A172 (cell line): Measurements from ENCODE around the gene DCC. TPM values are rescaled to one million over a fixed set of nuclear protein-coding genes. Genes with fewer than 3 reads are reported as not detected.
A peak's percentile ranks its signal among the peaks of the same experiment; 100 is the strongest.

Experiments
- DNase-seq: peaks from one replicate; pipeline ENCODE4 v3.0.0-alpha.2; 2015; ENCODE audit warnings: low spot score
- total RNA-seq: library from RNA; depleted of rRNA; stranded (reverse); fragments of >200 nt; shearing (Covaris generic); gene quantifications from 2 replicates; pipeline ENCODE4 v1.2.3, GENCODE V29; 2014

DCC gene
- total RNA-seq, 1 experiment from 2014 or later, result 0.03 TPM

DNA sequence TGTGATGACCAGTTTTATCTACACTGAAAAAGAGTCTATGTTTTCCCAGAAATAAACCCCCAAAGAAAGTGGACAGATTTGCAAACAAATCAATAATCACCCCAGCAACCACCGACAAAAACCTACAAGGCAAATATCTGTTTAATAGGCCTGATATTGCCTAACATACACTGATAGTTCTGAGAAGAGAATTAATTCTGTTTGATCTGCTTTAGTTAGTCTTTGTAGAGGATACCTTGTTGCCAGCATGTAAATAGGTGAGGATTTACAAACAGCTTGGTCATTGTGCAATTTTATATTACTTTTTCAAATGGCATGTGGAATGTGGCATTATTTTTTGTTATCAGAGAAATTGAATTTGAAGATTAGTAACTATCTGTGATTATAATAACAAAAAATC lies 86.5 kb downstream of the DCC start:
- no peak for DNase-seq

DNA sequence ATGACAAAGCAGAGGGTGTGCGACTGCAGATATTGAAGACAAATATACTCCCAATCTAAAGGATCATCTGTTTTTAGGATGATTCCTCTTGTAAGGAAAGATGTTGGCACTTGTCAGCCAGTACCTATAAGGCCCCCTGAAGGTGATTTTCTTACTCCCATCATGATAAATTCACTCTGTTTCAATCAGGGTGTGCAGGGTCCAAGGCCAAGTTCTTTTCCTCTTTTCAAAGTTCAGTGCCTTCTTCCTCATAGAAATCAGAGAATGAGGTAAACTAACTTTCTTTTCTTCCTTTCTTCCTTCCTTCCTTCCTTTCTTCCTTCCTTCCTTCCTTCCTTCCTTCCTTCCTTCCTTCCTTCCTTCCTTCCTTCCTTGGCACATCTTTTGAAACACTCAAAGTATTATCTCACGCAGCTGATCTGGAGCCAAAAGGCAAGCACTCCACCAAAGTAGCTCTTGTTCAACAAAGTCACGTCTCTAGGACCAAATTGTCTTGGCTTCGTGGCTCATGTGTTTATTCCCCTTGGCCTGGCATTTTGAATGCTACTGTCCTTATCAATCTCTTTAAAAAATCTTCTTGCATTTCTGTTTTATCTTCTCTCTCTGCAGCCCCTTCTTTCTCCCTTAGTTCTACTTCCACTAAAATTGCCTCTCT lies 87.7 kb downstream of the DCC start:
- DNase-seq, result no peak

DNA sequence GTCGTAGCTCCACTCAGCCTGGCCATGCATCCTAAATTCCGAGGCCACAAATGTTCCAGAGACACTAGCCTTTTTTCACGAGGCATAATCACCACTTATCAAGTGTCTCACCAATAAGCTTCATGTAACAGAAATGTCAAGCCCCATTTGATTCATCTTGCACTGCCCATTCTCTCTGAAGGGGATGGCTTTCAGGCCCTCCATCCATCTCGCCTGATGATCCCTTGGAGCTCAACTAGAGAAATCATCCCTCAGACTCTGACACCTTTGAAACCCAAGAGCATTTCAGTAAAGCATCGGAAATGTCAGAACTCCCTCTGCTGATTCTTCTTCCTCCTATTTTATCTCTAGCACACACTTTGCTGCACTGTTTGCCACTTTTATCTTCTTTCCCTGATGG lies 91.7 kb downstream of the DCC start:
- no peak for DNase-seq

DNA sequence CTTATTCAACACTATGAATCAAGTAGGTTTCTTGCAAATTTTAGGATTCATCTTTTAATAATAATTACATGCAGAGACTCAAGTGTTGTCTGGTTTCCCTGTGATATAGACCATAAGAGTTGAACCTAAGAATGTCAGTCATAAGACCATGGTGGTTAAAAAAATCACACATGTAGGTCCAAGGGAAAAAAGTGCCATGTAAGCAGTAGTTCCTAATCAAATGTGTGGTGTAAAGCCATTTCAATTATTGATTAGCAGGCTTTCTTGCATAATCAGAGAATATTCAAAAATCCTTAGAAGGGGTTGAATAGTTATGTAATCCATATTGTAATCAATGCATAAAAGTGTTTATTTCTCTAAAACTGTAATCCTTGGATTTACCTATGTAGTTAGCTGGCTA lies 93.8 kb downstream of the DCC start:
- no peak for DNase-seq

DNA sequence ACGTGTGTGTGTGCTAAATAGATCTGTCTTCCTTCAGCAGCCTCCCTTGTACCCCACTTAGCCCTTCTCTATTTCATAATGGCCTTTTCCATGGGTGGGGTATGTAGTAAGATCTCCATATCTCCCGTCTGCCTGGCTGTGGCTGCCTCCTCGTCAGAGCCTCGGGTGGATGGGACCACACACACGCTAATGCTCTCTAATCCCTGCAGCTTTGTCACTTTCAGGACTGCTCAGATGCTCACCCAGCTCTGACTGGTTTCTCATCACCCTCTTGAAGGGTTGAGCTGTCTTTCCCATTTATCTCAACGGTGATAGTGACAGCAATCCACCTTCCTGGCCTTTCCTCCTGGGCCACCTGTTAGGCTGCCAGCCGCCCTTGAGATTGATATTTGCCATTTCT lies 95.3 kb downstream of the DCC start:
- DNase-seq, result no peak

DNA sequence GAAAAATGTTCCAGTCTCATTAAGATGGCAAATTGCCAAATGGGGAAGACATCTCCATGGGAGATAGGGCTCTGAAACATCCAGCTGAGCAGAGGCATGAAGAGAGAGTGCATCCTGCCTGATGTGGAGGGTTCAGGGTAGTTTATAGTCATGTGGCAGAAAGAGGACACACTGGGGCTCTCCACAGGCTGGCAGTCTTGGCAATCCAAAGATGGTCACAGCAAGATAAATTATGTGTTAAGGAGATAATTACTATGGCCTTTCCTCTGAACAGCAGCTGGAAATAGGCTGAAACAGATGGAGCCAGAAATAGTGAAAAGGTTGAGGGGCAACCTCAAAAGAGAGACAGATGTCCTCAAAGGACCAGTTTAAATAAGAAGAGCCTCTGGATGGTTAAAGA lies 97.2 kb downstream of the DCC start:
- DNase-seq, result no peak

DNA sequence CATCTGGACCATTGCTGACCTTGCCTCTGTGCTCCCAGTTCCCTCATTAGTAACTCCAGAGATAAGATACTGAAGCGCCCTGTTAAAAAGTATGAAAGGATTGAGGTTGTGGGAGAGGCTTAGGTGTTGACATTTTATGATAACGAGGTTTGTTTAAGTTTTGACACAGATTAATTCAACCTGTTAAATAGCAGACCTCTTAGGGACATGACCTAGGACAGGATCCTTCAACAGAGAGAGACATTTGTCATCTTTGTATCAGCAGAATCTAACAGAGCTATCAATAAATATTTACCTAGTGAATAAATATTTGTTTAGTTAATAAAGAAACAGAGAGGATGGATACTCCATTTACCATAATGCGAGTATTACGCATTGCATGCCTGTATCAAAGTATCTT lies 99.5 kb downstream of the DCC start:
- DNase-seq, result no peak

DNA sequence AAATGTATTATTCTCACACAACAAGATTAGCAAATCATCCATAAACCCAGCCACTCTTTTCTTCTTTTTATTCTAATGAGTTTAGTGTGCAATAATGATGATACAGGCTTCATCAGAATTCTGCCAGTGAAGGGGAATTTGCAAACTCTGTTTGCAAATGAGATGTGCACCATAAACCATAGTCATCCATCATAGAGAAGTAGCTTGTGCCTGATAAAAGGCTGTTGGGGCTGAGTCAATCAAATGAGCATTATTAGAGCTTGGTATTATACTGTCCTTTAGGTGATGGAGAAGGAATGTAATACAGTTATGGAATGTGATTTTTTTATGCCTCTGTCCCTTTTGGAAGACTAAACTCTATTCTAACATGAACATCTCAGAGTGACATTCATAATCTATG lies 101.8 kb downstream of the DCC start:
- DNase-seq, result no peak

DNA sequence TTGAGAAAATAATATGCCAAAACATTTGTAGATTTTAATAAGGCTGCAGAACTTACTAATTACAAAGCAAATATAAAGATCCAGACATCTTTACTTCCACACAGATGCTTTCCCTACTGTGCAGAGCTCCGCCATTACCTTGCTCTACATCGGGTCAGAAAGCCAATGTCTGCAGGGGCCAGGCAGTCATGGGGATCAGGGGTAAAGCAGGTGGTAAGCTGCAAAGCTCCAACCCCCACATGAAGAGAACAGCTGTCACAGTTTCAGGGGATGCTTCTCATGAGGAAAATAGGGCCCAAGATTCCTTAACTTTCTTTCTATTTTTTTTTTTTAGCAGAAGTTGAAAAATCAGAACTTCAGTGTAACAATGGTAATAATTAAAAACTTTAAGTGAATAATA lies 102.7 kb downstream of the DCC start:
- no peak for DNase-seq

DNA sequence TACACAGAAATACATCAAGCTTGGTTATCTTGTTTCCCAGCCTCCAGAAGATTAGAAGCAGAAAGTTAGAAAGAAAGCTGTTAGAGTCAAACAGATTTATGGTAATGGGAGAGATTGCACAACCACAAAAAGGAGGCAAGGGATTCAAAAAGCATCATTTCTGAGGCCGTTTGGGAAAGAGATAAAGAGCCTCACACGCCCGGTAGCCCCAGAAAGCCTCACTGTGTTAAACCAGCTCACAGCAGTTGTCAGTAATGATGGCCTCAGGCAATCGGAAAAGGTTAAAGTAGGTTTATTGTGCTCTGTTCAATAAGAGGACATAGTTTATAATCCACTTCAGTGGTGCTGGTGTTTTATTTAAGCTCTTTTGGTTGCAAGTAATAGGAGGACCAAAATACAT lies 111.3 kb downstream of the DCC start:
- no peak for DNase-seq

DNA sequence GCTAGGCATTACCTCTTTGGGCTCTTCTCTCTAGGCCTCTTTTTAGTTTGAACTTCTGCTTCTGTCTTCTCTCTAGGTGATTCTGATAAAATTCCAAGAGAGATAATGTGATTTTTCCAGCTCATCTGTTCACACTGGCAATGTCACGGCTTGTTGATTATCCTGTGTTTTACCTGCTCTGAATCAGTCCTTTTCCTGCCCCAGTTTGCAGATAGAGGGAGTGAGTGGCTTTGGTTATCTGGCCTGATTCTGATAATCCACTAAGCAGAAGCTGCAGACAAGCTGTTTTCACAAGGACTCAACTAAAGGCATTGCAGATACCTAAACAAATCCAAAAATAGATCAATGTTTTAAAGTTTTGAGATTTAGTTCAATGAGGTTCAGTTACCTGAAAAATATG lies 111.9 kb downstream of the DCC start:
- no peak for DNase-seq

DNA sequence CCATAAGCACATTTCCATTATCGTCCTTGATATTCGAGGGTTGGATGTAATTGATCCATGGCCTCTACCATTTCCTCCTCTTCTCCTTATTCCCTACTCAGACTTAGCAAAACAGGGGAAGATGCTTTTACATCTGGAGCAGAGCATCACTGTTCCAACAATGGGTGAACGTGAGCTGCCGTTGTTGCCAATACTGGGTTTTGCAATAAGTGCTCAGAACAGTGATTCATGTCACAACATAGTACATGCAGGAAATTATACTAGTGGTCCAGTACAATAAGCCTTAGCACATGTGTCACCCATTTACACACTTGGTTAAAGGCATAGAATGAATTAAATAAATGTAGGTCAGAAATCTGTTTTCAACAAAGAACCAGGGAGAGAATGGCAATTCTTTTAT lies 112.4 kb downstream of the DCC start:
- DNase-seq, result no peak

DNA sequence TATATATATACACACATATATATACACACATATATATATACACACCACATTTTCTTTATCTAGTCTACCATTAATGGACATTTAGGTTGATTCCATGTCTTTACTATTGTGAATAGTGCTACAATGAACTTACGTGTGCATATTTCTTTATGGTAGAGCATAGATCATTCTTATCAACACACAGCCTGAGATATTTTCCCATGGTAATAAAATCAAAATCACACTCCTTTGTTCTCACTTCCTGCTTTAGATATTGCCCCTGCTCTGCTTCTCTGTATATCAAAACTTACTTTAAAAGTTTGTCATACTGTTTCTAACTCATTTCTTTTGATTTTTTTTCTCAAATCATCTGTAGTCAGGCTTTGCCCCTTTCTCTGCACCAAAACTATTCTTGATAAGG lies 119.9 kb downstream of the DCC start:
- no peak for DNase-seq

DNA sequence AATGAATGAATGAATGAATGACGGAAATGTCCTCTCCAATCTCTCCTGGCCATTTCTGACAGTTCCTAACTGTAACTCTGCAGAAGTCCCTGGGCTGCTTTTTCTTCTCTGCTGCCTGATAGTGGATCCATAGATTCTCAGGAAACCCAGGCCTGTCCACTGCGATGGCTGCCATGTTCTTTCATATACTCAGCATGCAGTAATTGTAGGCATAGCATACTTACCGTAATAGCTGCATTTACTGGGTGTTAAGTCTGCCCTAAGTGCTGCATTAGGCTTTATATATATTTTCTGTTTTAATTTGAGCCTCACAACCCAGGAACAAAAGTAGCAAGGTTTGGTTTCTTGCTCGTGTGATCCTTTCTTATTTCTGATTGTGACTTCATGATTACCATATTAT lies 122.9 kb downstream of the DCC start:
- DNase-seq, result no peak

DNA sequence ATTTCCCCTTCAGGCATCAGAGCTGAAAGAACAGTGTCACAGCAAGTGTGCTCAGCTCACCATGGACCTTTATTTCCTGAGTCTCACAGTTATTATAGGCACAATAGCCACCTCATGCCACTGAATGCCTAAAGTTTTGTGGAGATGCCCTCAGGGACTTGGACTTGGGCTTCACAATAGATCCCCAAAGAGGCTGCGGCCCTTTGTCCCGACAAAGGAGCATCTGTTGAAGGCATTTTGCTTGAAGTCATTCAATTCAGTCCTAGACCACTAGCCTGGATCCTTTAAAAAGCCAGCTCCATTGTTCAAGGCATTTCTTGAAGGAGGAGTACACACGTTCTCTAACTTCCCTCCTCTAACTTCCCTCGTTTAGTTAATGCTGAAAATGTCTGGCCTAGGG lies 125.4 kb downstream of the DCC start:
- no peak for DNase-seq

DNA sequence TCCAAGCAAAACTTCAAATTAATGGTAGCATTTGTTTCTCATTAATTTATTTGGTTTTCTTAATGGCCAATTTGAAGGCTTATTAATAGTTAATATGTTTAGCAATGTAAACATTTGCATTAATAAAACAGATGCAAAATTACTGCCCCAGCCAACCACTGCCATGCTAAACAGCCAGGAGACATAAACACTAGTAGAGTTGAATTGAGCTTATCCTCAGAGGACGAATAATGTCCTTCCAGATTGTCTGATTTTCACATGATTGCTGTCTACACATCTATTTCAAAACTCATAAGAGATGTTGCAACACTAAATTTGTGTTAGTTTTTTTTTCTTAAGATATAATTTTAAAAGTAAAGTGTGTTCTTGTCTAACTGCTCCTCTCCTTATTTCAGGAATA lies 128.5 kb downstream of the DCC start:
- DNase-seq, result no peak

DNA sequence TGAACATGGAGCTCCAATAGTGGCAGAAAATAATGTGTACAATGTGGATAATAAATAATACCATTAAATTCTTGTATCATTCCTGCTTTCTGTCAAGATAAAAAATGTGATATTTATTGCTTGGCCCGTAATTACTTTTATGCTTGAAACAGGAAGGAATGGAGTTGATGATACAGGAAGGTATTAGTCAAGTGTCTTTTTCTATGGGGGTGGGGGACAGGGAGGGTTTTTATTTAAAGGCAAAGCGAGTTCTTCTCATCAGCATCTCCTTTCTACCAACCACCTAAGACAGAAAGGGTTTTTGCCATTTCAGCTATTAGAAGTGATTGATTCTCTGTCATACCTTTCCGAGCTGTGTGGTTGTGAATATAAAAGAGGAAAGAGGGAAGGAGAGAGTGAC lies 135.3 kb downstream of the DCC start:
- DNase-seq, result no peak

DNA sequence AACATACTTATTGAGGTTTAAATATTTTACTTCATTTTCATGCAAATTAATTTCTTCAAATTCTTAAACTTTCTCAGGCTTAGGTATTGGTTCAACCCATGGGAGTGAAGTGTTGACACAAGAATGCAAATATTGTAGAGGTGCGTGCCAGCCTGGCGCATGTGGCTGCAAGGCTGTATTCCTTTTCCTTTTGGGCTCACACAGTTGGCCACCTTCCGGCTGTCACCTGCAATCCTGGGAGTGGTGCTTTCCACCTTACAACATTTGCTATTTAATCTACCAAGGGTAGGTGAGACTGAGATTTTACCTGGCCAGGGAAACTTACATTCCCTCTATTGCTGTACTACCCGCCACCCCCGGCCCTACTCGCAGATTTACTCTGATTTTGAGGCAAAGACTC lies 141.1 kb downstream of the DCC start:
- DNase-seq, result no peak

DNA sequence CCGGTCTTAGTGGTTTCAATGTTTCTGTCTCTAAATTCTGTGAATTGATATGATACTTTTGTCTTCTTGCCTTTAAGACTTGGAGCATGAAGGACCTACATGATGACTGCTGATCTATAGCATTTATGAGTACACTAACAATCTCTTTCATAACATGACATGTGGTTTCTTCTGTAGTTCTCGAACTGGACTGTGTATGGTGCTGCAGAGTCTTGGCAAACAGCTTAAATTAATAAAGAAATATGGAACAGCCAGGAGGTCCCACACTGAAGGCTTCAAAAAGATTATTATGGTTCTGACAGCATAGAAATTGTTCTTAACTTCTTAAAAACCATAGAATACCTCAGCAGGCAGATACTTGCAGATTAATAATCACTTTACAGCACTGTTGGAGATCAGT lies 145.0 kb downstream of the DCC start:
- DNase-seq, result no peak

DNA sequence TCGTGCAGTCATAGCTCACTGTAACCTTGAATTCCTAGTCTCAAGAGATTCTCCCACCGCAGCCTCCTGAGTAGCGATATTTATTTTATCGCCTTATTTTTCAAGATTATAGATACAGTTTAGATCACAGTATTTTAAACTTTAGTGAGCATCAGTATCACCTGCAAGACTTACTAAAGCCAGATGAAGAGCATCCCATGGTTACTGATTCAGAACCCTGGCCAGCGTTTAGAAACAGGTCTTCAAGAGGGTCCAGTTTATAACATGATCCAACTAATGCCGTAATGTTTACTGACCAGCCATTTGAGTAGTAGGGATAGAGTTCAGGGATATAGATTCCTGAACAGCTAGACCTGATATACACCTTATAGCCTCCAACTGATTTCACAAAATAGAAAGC lies 146.1 kb downstream of the DCC start:
- DNase-seq, result no peak

DNA sequence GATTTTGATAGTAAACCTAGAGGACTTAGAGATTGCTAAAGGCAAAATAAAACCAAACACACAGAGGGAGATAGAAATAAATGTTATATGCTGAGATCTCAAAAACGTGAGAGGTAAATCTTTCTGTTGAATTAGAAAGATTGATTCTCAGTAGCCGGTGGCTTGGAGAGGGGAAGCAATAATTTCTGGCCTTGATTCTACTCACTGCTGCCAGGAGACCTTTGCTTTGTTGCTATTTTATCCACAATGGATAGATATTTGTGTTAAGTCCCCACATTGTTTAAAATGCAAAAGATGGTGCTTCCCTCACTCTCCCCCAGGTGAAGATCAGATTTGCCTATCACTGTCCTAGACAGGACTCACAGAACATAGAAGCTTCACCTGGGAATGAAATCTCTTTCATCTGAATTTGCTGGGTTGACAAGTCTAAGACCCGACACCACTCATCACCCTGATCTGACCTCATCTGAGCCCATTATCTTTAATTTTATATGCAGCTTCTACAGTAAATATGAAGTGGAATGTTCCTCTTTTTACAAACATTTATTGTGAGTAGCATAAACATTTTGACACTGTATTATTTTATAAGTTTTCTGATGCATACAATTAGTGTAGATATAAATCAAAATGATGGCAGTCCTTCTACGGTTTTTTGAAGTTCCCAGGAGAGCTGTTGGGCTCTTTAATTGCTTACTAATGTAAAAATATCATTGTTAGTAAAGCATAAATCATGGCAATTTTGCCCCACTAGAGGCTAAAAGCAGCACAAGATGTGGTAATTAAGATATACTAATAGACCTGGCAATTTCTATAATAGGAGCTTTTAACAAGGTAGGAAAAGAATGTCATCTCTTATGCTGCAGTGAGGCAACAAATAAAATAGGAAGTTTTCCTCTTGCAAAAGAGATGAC lies 149.7 kb downstream of the DCC start:
- DNase-seq, result no peak

DNA sequence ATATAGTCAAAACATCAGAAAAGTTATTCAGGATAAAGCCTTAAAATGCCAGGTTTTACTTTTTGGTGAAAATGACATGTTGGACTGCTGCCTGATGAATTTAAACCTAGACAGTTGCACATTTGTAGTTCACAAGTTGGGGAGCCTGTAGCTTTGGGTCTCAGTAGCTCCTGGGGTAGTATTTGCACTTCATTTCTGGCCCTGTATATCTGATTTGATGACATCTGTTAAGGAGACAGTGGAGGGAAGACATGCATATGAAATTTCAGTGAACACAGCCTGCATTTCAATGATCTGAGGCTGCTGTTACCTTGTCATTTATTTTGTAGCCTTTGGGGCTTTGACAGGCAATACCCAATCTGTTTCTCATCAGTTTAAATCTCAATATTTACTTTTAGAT lies 156.4 kb downstream of the DCC start:
- no peak for DNase-seq

DNA sequence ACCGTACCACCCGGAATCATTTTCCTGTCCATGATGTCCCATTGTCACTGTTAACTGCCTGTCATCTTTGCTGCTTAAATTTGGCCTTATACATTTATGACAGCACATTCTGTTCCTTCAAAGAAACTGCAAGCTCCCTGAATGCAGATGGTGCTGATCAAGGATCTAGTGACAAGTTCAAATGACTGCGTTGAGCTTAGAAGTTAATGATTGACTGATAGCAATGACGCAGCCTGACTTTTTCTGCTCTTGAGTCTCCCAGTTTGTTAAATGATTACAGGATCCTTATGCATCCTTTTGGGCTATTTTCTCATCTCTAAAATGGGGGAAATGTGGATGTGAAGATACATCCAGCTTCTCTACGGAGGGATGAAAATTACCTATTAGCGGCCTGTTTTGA lies 159.0 kb downstream of the DCC start:
- DNase-seq, result no peak

DNA sequence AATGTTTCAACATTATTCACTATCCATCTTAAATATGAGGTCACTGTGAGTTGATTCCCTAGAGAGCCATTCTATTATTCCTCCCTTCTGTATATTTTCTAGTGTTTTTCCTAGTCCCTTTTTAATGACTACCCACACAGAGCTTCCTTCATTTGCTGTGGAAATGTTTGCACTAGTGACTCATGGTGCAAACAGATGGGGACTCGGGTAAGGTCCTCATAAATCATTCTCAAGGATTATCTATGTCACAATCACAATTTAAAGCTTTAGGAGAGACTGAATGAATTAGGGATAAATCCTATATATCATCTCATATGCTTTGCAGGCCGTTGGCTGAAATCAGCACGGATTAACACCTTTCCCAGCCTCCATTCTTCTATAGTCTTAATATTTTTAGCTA lies 159.6 kb downstream of the DCC start:
- DNase-seq, result peak; percentile 25
